ENCODE data around the gene HEXA.
"Not testable (repeated sequence)": the region's sequence is repeated elsewhere in the genome, so short reads cannot be mapped to it uniquely, and the experiment has no call there.

HEXA gene

DNA sequence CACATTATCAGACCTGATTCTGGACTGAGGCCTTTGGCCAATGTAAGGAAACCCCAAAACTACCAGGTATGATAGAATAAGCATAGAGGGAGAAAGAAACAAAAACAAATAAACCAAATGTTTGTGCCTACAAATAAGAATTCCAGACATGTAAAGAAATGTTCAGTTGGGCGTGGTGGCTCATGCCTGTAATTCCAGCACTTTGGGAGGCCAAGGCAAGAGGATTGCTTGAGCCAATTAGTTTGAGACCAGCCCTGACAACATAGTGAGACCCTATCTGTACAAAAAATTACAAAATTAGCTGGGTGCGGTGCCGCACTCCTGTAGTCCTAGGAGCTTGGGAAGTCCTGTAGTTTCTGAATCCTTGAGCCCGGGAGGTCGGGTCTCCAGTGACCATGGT is 35.3 kb upstream of the HEXA start:
- no peak for DNase-seq (ENCODE audit: low spot score)
- TF ChIP-seq, protein P1, sequence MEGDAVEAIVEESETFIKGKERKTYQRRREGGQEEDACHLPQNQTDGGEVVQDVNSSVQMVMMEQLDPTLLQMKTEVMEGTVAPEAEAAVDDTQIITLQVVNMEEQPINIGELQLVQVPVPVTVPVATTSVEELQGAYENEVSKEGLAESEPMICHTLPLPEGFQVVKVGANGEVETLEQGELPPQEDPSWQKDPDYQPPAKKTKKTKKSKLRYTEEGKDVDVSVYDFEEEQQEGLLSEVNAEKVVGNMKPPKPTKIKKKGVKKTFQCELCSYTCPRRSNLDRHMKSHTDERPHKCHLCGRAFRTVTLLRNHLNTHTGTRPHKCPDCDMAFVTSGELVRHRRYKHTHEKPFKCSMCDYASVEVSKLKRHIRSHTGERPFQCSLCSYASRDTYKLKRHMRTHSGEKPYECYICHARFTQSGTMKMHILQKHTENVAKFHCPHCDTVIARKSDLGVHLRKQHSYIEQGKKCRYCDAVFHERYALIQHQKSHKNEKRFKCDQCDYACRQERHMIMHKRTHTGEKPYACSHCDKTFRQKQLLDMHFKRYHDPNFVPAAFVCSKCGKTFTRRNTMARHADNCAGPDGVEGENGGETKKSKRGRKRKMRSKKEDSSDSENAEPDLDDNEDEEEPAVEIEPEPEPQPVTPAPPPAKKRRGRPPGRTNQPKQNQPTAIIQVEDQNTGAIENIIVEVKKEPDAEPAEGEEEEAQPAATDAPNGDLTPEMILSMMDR (IDR thresholded peaks at IDR 0.05) = no peak
- H3K27ac ChIP-seq = no peak overlapping the region
- no peak overlapping the region for H3K4me3 ChIP-seq

DNA sequence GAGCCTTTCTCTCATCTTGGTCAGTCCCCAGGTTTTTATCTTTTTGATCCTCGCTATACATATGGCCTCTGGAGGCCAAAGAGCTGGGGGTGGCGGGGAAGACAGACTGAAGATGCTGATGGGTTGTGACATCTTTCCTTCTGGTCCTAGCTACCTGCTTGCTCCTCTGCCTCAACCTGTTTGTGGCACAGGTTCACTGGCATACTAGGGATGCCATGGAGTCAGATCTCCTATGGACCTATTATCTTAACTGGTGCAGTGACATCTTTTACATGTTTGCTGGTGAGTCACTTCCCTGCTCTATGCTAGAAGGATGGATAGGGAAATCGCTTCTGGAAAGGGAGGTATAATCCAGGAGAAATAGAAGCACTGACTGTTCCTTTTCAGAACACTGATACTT is 31.1 kb upstream of the HEXA start:
- DNase-seq (ENCODE audit: low spot score) = no peak
- H3K4me3 ChIP-seq = no peak overlapping the region
- H3K27ac ChIP-seq = no peak overlapping the region
- TF ChIP-seq, protein P1 (IDR thresholded peaks at IDR 0.05) = no peak

DNA sequence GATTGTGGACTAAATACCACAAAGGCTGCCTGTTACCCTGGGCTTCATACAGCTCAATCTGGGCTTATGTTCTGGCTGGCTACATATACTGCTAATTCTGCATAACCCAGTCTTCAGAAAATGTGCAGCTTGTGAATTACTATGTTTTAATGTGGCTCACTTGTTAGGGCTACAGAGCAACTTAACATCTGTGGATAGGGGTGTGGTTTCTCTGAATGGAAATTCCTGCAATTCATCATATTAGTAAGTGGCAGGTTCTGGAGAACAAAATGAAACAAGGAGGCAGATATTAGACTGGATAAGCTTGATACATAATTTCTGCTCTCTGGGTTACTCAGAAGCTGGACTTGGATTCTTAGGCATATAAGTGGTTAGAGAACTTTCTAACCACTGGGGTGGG is 29.0 kb upstream of the HEXA start:
- Histone ChIP-seq H3K4me3 (no peak overlapping the region), H3K27ac (no peak overlapping the region)
- TF ChIP-seq, protein P1 (IDR thresholded peaks at IDR 0.05) = no peak
- DNase-seq (ENCODE audit: low spot score) = no peak

DNA sequence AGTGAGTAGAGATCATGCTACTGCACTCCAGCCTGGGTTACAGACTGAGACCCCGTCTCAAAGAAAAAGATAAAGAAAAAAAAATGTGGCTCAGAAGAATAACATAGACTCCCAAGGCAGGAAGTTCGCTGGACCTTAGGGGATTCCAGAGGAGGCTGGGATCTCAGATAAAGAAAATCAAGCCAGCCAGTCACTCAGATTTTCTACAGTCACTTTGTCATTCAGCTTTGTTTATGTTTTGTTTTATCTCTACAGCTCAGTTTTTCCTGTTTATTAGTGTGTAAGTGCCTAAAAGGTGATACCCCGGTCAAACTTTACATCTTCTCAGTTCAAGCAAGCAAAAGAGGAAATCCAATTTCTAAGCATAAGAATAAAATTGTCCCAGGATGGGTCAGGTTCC is 28.5 kb upstream of the HEXA start:
- TF ChIP-seq, protein P1 (IDR thresholded peaks at IDR 0.05) = no peak
- Histone ChIP-seq H3K27ac (no peak overlapping the region), H3K4me3 (no peak overlapping the region)
- no peak for DNase-seq (ENCODE audit: low spot score)

DNA sequence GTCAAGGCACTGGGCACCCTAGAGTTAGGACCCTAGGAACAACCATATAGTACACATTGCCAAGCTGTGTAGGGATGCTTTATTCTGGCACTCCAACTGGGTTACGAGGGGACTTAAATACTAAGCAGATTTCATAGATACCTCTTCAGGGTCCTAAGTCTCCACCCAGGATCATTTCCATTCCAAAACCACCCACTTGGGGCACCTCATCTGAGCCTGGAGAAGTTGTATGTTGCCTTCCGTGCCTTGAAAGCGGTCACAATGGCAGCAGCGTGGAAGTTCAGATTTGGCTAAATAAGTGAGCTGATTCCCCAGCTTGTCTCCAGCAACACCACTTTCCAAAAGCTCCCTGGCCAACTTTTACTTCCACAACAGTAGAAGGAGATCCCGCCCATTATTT is 26.9 kb upstream of the HEXA start:
- Histone ChIP-seq H3K27ac (no peak overlapping the region), H3K4me3 (no peak overlapping the region)
- DNase-seq (ENCODE audit: low spot score) = no peak

DNA sequence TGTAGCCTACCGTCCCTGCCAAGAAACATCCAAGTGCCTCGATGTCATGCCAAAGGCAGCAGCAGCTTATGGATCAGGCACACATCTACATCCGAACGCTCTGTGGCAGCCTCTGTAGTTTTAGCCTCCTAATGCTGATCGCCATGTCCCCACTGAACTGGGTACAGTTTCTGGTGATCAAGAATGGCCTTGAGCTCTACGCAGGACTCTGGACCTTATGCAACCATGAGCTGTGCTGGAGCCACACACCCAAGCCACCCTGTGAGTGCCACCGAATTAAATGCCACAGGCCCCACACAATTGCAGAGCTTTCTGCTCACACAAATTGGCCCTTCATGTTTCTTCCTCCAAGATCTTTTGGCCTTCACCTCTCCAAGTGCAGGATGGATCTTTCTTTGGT is 22.8 kb upstream of the HEXA start:
- Histone ChIP-seq H3K4me3 (no peak overlapping the region), H3K27ac (no peak overlapping the region)
- DNase-seq (ENCODE audit: low spot score) = no peak
- TF ChIP-seq, protein P1 (IDR thresholded peaks at IDR 0.05) = no peak

More for the DNA sequence above, 26.9 kb upstream of the HEXA start:
- TF ChIP-seq, protein P1 (IDR thresholded peaks at IDR 0.05) = no peak

DNA sequence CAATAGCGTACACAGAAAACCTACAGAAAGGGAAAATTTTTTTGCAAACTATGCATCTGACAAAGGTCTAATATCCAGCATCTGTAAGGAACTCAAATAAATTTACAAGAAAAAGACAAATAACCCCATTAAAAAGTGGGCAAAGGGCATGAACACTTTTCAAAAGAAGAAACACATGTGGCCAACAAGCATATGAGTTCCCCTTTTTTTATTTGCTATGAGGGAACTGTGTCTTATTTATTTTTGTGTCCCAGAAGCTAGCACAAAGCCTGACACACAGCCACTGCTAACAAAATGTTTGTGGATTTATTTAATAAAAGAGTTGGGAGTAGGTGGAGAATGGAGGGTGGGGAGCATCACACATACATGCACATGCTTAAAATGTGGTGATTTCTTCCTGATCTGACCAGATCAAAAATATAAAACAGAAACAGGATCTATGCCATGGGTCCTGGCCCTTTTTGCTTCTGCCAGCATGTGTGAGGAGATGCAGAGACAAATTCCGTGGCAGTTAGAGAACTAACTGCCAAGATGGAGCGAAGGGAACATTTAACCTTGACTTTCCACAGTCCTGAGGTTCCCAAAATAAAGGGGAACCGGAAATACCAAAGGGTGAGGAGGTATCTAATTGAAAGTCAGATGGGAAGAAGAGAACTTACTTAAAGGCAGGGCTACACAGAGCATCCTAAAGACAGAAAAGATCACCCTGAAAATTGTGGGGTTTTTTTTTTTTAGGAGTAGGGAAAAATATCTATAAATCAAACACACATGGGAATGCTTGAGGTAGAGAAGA is 22.2 kb upstream of the HEXA start, which contains the start of gene TMEM202:
TMEM202 (plus strand) TSS at position 510 of the 793 bp plus-strand sequence; CDS start at position 532, 22 bp downstream.
- no peak within 1 kb of the TSS for H3K27ac ChIP-seq
- no peak for DNase-seq (ENCODE audit: low spot score)
- no peak within 1 kb of the TSS for H3K4me3 ChIP-seq

DNA sequence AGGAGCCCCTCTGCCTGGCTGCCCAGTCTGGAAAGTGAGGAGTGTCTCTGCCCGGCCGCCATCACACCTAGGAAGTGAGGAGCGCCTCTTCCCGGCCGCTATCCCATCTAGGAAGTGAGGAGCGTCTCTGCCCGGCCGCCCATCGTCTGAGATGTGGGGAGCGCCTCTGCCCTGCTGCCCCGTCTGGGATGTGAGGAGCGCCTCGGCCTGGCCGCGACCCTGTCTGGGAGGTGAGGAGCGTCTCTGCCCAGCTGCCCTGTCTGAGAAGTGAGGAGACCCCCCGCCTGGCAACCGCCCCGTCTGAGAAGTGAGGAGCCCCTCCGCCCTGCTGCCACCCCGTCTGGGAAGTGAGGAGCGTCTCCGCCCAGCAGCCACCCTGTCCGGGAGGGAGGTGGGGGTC is 20.5 kb upstream of the HEXA start:
- not testable (repeated sequence) for H3K27ac ChIP-seq; H3K4me3 ChIP-seq; DNase-seq (ENCODE audit: low spot score)

More for the DNA sequence above, 22.2 kb upstream of the HEXA start, which contains the start of gene TMEM202:
- TF ChIP-seq, protein P1 (IDR thresholded peaks at IDR 0.05) = no peak
